ENCODE results near the gene CELA2A.
"Not testable (repeated sequence)": the region's sequence is repeated elsewhere in the genome, so short reads cannot be mapped to it uniquely, and the experiment has no call there.

CELA2A gene

GRCh38 chr1:15469361-15469760, 12.8 kb downstream of the CELA2A start:
- Histone ChIP-seq H3K4me1 (no peaks in the 10 kb centered on the region), H3K27me3 (no peaks in the 10 kb centered on the region), H3K9me3 (no peaks in the 10 kb centered on the region), H3K36me3 (no peaks in the 10 kb centered on the region), H3K4me3 (ENCODE audit: low read depth, low read length) (no peak overlapping the region)
- DNase-seq: no peak
- TF ChIP-seq CTCF (IDR thresholded peaks at IDR 0.05; ENCODE audit: low read depth, low read length): no peak

GRCh38 chr1:15469821-15470448, 13.4 kb downstream of the CELA2A start:
- not testable (repeated sequence) for DNase-seq; H3K27me3 ChIP-seq; H3K4me1 ChIP-seq; H3K36me3 ChIP-seq; H3K9me3 ChIP-seq; H3K4me3 ChIP-seq (ENCODE audit: low read depth, low read length)

GRCh38 chr1:15471067-15471466, 14.5 kb downstream of the CELA2A start:
- not testable (repeated sequence) for H3K4me1 ChIP-seq; H3K27me3 ChIP-seq; DNase-seq; H3K36me3 ChIP-seq; H3K9me3 ChIP-seq; H3K4me3 ChIP-seq (ENCODE audit: low read depth, low read length)

GRCh38 chr1:15471723-15472122, 15.2 kb downstream of the CELA2A start:
- H3K27me3 ChIP-seq; H3K4me3 ChIP-seq (ENCODE audit: low read depth, low read length); H3K36me3 ChIP-seq; H3K9me3 ChIP-seq; H3K4me1 ChIP-seq; DNase-seq: not testable (repeated sequence)

GRCh38 chr1:15472587-15472986, 16.1 kb downstream of the CELA2A start:
- H3K36me3 ChIP-seq: no peaks in the 10 kb centered on the region
- no peaks in the 10 kb centered on the region for H3K27me3 ChIP-seq
- no peak overlapping the region for H3K4me3 ChIP-seq (ENCODE audit: low read depth, low read length)
- no peak for TF ChIP-seq CTCF (IDR thresholded peaks at IDR 0.05; ENCODE audit: low read depth, low read length)
- no peaks in the 10 kb centered on the region for H3K4me1 ChIP-seq
- DNase-seq: no peak
- H3K9me3 ChIP-seq: no peaks in the 10 kb centered on the region

- Histone ChIP-seq H3K9me3 (no peaks in the 10 kb centered on the region), H3K36me3 (no peaks in the 10 kb centered on the region), H3K4me3 (ENCODE audit: low read depth, low read length) (no peak within 1 kb of the TSS), H3K4me1 (no peaks in the 10 kb centered on the region), H3K27me3 (no peaks in the 10 kb centered on the region)
- TF ChIP-seq CTCF (IDR thresholded peaks at IDR 0.05; ENCODE audit: low read depth, low read length): no peak
- DNase-seq: no peak
Measured at GRCh38 chr1:15475752-15476314, 19.3 kb downstream of the CELA2A start, which contains the start of gene CELA2B. Gene CELA2B, plus strand, starts transcription at chr1:15476104. Its CDS starts 22 bp downstream, at chr1:15476126.

- H3K36me3 ChIP-seq: no peaks in the 10 kb centered on the region
- no peak for TF ChIP-seq CTCF (IDR thresholded peaks at IDR 0.05; ENCODE audit: low read depth, low read length)
- DNase-seq: no peak
- no peaks in the 10 kb centered on the region for H3K4me1 ChIP-seq
- H3K27me3 ChIP-seq: no peaks in the 10 kb centered on the region
- H3K4me3 ChIP-seq (ENCODE audit: low read depth, low read length): no peak overlapping the region
- H3K9me3 ChIP-seq: no peaks in the 10 kb centered on the region
Measured at GRCh38 chr1:15476927-15477326, 20.4 kb downstream of the CELA2A start.

All from BE2C (cell line).